ENCODE measurements around the gene STX10.

STX10 gene

DNA sequence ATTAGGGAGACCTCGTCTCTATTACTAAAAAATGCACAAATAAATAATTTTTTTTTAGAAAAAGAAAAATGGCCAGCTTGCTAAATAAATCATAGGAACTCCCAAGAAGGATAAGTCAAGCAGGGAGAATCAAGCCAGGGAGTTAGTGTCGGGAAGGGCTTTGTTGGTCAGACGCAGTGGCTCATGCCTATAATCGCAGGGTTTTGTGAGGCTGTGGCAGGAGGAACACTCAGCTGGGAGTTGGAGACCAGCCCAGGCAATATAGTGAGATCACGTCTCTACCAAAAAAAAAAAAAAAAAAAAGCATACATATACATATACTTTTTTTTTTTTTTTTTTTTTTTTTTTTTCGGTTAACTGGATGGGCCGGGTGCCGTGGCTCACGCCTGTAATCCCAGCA lies 23.1 kb downstream of the STX10 start:
- H3K27ac ChIP-seq (ENCODE audit: low read depth, low read length, severe bottlenecking) = no peak overlapping the region
- H3K36me3 ChIP-seq (ENCODE audit: control insufficient read depth, insufficient read depth, low read length) = peaks cover 65% of the 10 kb centered on the region
- 91 to 100% methylated on average over 3 of the region's 9 CpGs for WGBS, 2 experiments (ENCODE audit: insufficient coverage in 2 of 2)
- no peaks in the 10 kb centered on the region for H3K9me3 ChIP-seq (ENCODE audit: control insufficient read depth, low read length)
- no peak overlapping the region for H3K4me3 ChIP-seq (ENCODE audit: extremely low read depth, insufficient read depth, low read length, poor library complexity, severe bottlenecking)
- H3K4me1 ChIP-seq (ENCODE audit: control insufficient read depth, insufficient read depth, low read length, poor library complexity, severe bottlenecking) = peaks cover 3% of the 10 kb centered on the region

DNA sequence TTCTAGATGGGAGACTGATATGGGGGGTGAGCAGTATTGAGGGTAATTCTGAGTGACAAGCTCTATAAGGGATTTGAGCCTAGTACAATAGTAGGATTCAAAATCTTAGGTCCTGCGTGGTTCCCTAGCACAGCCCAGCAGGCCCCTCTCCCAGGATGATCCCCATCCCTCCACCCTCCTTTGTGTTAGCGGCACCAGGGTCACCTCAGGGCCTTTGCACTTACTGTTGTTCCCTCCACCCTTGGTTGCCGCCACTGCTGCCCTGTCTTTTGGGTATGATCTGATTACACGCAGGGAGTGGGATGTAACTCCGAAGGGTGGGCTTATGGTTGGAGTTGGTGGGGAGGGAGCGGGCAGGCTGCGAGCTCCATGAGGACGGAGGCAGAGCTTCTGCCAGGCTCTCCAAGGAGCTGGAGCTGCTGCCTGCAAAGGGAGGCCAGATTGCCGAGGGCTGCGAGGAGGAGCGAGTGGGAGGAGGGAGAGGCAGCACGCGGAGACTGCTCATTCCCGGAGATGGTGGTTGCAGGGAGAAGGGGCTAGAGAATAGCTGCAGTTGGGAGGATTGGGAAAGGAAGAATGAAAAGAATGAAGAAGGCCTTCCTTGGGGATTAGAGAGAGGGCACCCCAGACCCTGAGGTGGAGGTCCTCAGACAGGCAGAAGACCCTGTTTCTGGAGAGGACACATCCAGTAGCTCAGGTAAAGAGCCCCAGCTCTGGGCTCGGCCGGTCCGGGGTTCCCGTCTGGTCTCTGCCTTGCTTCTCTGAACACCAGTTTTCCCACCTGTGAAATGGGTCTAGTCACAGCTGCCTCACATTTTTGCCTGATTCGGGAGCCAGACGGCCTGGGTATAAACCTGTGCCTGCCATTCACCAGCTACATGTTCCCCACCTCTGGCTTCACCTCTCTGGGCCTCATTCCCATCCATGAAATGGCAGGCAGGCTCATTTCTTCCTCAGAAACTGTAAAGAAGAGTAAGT lies 26.9 kb downstream of the STX10 start:
- no peak overlapping the region for H3K4me3 ChIP-seq (ENCODE audit: extremely low read depth, insufficient read depth, low read length, poor library complexity, severe bottlenecking)
- H3K9me3 ChIP-seq (ENCODE audit: control insufficient read depth, low read length) = no peaks in the 10 kb centered on the region
- H3K36me3 ChIP-seq (ENCODE audit: control insufficient read depth, insufficient read depth, low read length) = peaks cover 68% of the 10 kb centered on the region
- peaks cover 20% of the 10 kb centered on the region for H3K4me1 ChIP-seq (ENCODE audit: control insufficient read depth, insufficient read depth, low read length, poor library complexity, severe bottlenecking)
- no peak overlapping the region for H3K27ac ChIP-seq (ENCODE audit: low read depth, low read length, severe bottlenecking)
- 92 to 93% methylated on average over 13 to 20 of the region's 20 CpGs for WGBS, 2 experiments (ENCODE audit: insufficient coverage in 2 of 2)

DNA sequence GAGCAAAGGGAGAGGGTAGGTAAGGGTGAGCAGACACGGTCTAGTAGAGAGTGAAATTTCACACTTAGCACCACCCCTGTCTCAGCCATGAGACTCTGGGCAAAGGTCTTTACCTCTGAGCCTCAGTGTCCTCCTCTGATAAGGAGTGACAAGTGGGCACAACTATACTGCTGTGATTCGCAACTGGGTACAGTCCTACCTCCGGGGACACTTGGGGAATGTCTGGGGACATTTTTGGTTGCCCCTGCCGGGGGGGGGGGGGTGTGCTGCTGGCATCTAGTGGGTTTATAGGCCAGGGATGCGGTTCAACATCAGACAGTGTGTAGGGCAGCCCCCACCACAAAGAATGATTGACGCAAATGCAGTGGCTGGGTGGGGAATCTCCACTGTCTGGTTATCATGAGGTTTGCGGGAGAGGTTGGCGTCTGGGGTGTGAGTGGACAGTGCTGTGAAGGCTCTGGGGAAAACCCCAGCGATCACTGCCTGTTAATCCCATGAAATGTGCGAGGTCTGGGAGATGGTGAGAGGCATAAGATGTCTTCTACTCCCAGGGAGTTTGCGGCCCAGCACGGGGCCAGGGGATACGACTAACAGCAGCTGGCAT lies 27.8 kb downstream of the STX10 start:
- no peaks in the 10 kb centered on the region for H3K9me3 ChIP-seq (ENCODE audit: control insufficient read depth, low read length)
- H3K36me3 ChIP-seq (ENCODE audit: control insufficient read depth, insufficient read depth, low read length) = peaks cover 62% of the 10 kb centered on the region
- 96 to 97% methylated on average over 6 to 9 of the region's 13 CpGs for WGBS, 2 experiments (ENCODE audit: insufficient coverage in 2 of 2)
- H3K4me1 ChIP-seq (ENCODE audit: control insufficient read depth, insufficient read depth, low read length, poor library complexity, severe bottlenecking) = peaks cover 20% of the 10 kb centered on the region
- H3K27ac ChIP-seq (ENCODE audit: low read depth, low read length, severe bottlenecking) = no peak overlapping the region
- no peak overlapping the region for H3K4me3 ChIP-seq (ENCODE audit: extremely low read depth, insufficient read depth, low read length, poor library complexity, severe bottlenecking)

DNA sequence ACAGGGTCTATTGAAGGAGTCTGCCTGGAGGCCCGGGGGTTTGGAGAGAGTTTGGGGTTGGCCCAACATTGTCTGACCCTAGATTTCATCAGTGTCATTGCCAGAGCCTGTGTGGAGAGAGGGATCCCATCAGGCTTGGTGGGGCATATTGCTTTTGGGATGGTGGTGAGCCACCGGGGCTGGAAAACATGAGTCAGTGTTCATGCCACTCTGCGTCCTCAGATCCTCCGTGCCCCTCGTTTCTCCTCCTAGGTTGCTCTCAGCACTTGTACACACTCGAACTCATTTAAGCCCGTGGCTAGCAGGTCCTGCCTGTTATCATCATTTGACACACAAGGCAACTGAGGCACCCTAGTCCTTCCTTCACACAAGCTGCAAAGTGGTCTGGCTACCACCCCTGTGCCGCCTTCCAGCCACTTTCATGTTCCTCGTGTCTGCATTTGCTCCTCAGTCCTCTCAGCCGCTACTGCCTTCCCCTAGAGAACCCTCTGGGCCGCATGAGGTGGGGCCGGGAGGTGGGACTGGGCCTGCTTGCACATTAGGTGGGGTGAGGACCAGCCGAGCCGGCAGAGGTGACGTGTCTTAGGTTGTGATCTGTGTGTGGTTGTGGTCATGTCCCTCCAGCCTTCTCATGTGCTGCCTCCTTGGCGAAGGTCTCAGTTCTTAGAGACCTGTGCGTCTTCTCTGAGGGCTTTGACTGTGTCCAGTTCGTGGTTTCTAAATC lies 28.5 kb downstream of the STX10 start:
- H3K4me1 ChIP-seq (ENCODE audit: control insufficient read depth, insufficient read depth, low read length, poor library complexity, severe bottlenecking) = peaks cover 20% of the 10 kb centered on the region
- WGBS, 2 experiments (ENCODE audit: insufficient coverage in 2 of 2) = 94 to 96% methylated on average over 12 to 17 of the region's 18 CpGs
- H3K4me3 ChIP-seq (ENCODE audit: extremely low read depth, insufficient read depth, low read length, poor library complexity, severe bottlenecking) = no peak overlapping the region
- H3K9me3 ChIP-seq (ENCODE audit: control insufficient read depth, low read length) = no peaks in the 10 kb centered on the region
- H3K27ac ChIP-seq (ENCODE audit: low read depth, low read length, severe bottlenecking) = no peak overlapping the region
- peaks cover 59% of the 10 kb centered on the region for H3K36me3 ChIP-seq (ENCODE audit: control insufficient read depth, insufficient read depth, low read length)

DNA sequence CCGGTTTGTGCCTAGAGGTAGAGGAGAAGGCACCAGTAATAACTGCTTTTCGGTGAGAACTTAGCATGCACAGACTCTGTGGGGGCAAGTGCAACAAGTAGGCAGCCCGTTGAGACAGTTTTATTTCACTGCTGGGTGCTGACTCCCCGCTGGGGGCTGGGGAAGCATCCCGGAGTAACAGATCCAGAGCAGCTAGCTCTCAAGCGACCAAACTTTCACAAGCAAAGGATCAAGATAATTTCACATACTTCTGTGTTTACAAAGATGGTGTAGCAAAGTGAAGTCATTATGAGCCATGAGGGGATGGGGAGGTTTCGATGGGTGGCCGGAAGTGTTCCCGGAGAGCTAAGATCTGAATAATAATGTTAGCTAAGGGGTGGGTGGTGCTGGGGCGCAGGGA lies 29.4 kb downstream of the STX10 start:
- H3K27ac ChIP-seq (ENCODE audit: low read depth, low read length, severe bottlenecking) = no peak overlapping the region
- H3K4me1 ChIP-seq (ENCODE audit: control insufficient read depth, insufficient read depth, low read length, poor library complexity, severe bottlenecking) = peaks cover 21% of the 10 kb centered on the region

DNA sequence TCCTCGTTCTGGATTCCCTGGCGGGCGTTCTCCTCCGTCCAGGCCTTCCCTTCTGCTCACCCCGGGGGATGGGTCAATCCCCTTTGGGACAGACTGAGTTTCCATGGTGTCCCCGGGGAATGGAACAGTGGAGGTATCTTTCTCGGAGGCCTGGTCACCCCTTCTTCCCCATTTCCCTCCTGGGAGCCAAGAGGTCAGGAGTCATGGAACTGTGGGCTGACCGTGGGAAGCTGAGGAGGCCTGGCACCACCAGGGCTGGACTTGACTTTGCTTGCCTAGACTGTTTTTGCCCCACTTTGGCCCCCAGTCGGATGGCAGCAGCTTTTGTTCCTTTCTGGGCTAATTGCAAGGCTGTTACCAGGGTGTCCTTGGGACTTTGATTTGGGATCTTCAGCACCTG lies 30.1 kb downstream of the STX10 start:
- 88 to 95% methylated on average over 3 to 8 of the region's 9 CpGs for WGBS, 2 experiments (ENCODE audit: insufficient coverage in 2 of 2)

More for the DNA sequence above, 29.4 kb downstream of the STX10 start:
- WGBS, 2 experiments (ENCODE audit: insufficient coverage in 2 of 2) = 60 to 69% methylated on average over 6 to 10 of the region's 10 CpGs
- H3K4me3 ChIP-seq (ENCODE audit: extremely low read depth, insufficient read depth, low read length, poor library complexity, severe bottlenecking) = no peak overlapping the region
- H3K9me3 ChIP-seq (ENCODE audit: control insufficient read depth, low read length) = no peaks in the 10 kb centered on the region
- peaks cover 54% of the 10 kb centered on the region for H3K36me3 ChIP-seq (ENCODE audit: control insufficient read depth, insufficient read depth, low read length)

DNA sequence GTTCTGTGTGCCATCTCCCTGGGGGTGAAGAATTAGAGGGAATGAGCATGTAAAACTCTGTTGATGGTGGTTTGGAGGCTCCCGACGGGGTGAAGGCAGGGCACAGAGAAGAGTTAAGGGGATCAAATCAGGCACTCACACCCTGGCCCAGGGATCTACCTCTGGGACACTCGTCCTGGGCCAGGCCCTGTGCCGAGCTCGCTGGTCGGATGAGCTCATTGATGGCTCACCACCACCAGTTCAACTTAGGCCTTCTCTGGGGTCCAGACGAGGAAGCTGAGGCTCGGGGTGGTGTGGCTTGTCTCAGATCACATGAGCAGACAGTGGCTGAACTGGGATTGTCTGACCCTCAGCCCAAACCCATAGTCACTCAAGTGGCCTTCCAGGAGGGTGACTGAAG lies 30.5 kb downstream of the STX10 start:
- peaks cover 48% of the 10 kb centered on the region for H3K36me3 ChIP-seq (ENCODE audit: control insufficient read depth, insufficient read depth, low read length)
- WGBS, 2 experiments (ENCODE audit: insufficient coverage in 2 of 2) = 89 to 95% methylated on average over 6 to 8 of the region's 8 CpGs
- peaks cover 28% of the 10 kb centered on the region for H3K4me1 ChIP-seq (ENCODE audit: control insufficient read depth, insufficient read depth, low read length, poor library complexity, severe bottlenecking)
- H3K4me3 ChIP-seq (ENCODE audit: extremely low read depth, insufficient read depth, low read length, poor library complexity, severe bottlenecking) = peak overlapping the region; percentile 92
- H3K9me3 ChIP-seq (ENCODE audit: control insufficient read depth, low read length) = no peaks in the 10 kb centered on the region
- H3K27ac ChIP-seq (ENCODE audit: low read depth, low read length, severe bottlenecking) = no peak overlapping the region

More for the DNA sequence above, 30.1 kb downstream of the STX10 start:
- H3K27ac ChIP-seq (ENCODE audit: low read depth, low read length, severe bottlenecking) = no peak overlapping the region
- H3K4me1 ChIP-seq (ENCODE audit: control insufficient read depth, insufficient read depth, low read length, poor library complexity, severe bottlenecking) = peaks cover 24% of the 10 kb centered on the region
- H3K36me3 ChIP-seq (ENCODE audit: control insufficient read depth, insufficient read depth, low read length) = peaks cover 47% of the 10 kb centered on the region
- peak overlapping the region; percentile 3 for H3K4me3 ChIP-seq (ENCODE audit: extremely low read depth, insufficient read depth, low read length, poor library complexity, severe bottlenecking)
- no peaks in the 10 kb centered on the region for H3K9me3 ChIP-seq (ENCODE audit: control insufficient read depth, low read length)

DNA sequence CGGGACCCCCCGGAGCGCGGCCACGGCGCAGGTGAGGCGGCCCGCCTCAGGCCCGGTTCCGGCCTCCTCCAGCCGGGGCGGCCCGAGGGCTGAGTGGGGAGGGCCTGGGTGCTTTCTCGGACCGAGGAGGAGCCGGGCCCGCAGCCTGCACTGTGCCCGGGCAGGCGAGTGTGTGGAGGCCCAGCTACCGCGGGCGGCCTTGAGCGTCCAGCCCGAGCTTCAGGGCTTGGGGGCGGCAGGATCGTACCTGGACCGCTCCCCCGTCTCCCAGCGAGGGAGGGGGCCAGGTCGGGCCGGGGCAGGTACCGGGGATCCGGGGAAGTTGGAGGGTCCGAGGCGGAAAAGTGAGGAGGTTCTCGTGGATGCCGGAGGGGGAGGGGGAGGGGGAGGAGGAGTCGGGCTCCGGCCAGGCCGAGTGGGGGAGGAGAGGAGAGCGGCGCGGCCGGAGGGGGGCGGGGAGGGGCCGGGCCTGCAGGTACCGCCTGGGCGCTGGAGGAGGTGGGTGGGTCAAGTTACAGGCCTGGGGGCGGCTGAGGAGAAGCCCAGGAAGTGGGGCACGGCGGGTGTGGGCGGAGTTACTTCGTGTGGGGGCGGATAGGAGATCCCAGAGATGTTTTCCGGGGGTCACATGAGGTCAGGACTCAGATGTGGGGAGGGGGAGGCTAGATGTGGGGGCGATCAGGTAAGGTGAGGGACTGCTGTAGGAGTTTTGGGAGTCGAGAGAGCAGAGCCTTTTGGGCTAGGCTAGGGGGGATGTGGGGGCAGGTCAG lies 31.6 kb downstream of the STX10 start:
- H3K27ac ChIP-seq (ENCODE audit: low read depth, low read length, severe bottlenecking) = peak overlapping the region; percentile 57

DNA sequence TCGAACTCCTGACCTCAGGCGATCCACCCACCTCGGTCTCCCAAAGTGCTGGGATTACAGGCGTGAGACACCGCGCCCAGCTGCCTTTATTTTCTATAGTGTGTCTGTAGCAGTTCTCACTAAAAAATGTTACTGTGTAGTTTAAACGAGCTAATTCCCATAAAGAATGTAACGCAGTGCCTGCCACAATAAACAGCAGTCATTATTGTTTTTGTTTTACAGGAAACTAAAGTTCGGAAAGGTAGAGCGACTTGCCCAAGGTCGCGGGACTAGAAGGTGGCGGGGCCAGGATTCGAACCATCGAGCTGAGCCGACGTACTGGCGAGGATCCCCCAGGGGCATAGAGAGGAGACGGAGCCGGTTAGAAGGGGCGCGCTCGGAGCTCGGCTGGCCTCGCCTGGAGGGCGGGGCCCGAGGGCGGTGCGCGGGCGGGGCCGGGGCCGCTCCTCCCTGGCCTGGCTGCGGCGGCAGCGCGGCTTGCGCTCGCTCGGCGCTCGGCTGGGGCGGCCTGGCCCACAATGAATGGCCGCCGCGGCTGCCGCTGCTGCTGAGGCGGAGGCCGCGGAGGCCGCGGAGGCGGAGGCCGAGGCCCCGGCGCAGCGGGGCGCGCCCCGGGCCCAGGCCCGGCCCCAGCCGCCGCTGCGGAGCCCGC lies 32.3 kb downstream of the STX10 start, which contains the start of gene NACC1:
NACC1 (plus strand) TSS at position 493 of the 652 bp plus-strand sequence. CDS start 16,944 bp downstream, outside the sequence.
- peak within 1 kb of the TSS; percentile 57 for H3K27ac ChIP-seq (ENCODE audit: low read depth, low read length, severe bottlenecking)

More for the DNA sequence above, 31.6 kb downstream of the STX10 start:
- H3K4me3 ChIP-seq (ENCODE audit: extremely low read depth, insufficient read depth, low read length, poor library complexity, severe bottlenecking) = peak overlapping the region; percentile 92
- no peaks in the 10 kb centered on the region for H3K9me3 ChIP-seq (ENCODE audit: control insufficient read depth, low read length)
- 0 to 1% methylated on average over 23 to 32 of the region's 57 CpGs for WGBS, 2 experiments (ENCODE audit: insufficient coverage in 2 of 2)
- peaks cover 48% of the 10 kb centered on the region for H3K36me3 ChIP-seq (ENCODE audit: control insufficient read depth, insufficient read depth, low read length)
- peaks cover 28% of the 10 kb centered on the region for H3K4me1 ChIP-seq (ENCODE audit: control insufficient read depth, insufficient read depth, low read length, poor library complexity, severe bottlenecking)

More for the DNA sequence above, 32.3 kb downstream of the STX10 start, which contains the start of gene NACC1:
- H3K9me3 ChIP-seq (ENCODE audit: control insufficient read depth, low read length) = no peaks in the 10 kb centered on the region
- peaks cover 28% of the 10 kb centered on the region for H3K4me1 ChIP-seq (ENCODE audit: control insufficient read depth, insufficient read depth, low read length, poor library complexity, severe bottlenecking)
- peak within 1 kb of the TSS; percentile 94 for H3K4me3 ChIP-seq (ENCODE audit: extremely low read depth, insufficient read depth, low read length, poor library complexity, severe bottlenecking)
- 10 to 11% methylated on average over 36 to 44 of the region's 65 CpGs for WGBS, 2 experiments (ENCODE audit: insufficient coverage in 2 of 2)
- H3K36me3 ChIP-seq (ENCODE audit: control insufficient read depth, insufficient read depth, low read length) = peaks cover 48% of the 10 kb centered on the region
